ENCODE results near the gene CHST10.

- TF ChIP-seq CTCF (IDR thresholded peaks at IDR 0.05): no peak
- TF ChIP-seq POLR2A (IDR thresholded peaks at IDR 0.05): no peak
Measured at GRCh38 chr2:100417711-100418124, 250 bp upstream of the CHST10 start.
